Frontal cortex (tissue), 4 donors: Measurements from ENCODE around the gene IGF2R. TPM values are rescaled to one million over a fixed set of nuclear protein-coding genes. Genes with fewer than 3 reads are reported as not detected.
A peak's percentile ranks its signal among the peaks of the same experiment; 100 is the strongest.
"Not testable (repeated sequence)": the region's sequence is repeated elsewhere in the genome, so short reads cannot be mapped to it uniquely, and the experiment has no call there.

Experiments
- DNase-seq, 2 donors: peaks; one replicate each; pipeline ENCODE4 v3.0.0; 2012; ENCODE audit warnings: low spot score in 2 of 2
- FAIRE-seq: peaks from 2 replicates; lab custom pipeline; 2012; peaks lifted over from hg19 to GRCh38; lab: Jason Lieb, UNC
- total RNA-seq: library from RNA; depleted of rRNA; stranded (reverse); fragments of >200 nt; gene quantifications from one replicate; pipeline ENCODE4 v1.2.3, GENCODE V29; 2014
- donor health status: control.
- donor health status: control.
- donor health status: control.

IGF2R gene
- total RNA-seq, 1 donor from 2014 or later = 20.8 TPM

- DNase-seq = no peak
- no peak for FAIRE-seq
Measured at GRCh38 chr6:160085713-160086505, 117.0 kb downstream of the IGF2R start.

DNA sequence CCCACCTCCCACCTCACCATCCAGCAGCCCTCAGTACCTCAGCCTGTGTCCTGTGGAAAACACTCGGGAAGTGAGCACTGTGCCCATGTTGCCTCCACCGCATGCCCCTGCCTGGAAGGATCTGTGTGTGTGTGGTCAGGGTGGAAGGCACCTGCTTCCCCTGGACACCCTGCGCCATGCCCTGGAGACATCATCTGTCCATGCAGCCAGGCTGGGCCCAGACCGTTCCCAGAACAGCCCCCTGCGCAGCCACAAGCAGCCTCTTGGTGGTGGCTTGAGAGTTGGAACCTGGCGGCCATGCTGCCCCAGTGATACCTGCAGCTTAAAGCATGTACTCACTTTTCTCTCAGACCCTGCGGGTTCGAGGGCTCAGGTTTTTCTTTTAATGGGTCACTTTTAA is 117.9 kb downstream of the IGF2R start:
- FAIRE-seq (no peak), DNase-seq (no peak)

DNA sequence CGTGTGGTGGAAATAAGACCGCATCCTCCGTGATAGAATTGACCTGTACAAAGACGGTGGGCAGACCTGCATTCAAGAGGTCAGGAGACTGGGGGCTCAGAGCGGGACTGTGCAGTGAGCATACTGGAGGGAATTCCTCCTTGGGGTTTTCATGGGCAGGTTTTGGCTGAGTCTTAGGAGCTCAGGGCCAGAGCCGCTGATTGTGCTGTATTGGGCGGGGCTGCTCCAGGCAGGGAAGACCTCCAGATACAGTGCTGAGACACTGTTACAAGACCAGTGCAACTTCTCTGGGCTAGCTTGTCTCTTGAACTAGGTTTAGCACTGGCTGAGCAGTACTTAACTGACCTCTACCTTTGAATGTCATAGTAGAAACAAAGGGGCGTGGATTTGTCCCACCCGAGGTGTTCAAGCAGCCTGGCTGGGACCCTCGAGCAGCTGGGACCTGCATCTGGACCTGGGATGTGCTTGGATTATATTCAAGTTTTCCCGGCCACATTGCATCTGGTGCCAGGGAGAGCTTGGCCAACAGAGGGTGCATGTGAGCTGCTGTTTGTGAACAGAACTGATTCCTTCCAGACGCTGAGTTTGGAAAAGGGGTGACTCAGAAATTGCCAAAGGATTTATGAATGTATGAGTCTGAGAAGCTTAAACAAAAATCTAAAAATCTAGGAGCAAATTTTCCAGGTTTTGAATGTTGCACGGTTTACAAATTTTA is 119.3 kb downstream of the IGF2R start:
- peak; percentile 15 for FAIRE-seq
- peak; percentile 59 to 83 for DNase-seq

DNA sequence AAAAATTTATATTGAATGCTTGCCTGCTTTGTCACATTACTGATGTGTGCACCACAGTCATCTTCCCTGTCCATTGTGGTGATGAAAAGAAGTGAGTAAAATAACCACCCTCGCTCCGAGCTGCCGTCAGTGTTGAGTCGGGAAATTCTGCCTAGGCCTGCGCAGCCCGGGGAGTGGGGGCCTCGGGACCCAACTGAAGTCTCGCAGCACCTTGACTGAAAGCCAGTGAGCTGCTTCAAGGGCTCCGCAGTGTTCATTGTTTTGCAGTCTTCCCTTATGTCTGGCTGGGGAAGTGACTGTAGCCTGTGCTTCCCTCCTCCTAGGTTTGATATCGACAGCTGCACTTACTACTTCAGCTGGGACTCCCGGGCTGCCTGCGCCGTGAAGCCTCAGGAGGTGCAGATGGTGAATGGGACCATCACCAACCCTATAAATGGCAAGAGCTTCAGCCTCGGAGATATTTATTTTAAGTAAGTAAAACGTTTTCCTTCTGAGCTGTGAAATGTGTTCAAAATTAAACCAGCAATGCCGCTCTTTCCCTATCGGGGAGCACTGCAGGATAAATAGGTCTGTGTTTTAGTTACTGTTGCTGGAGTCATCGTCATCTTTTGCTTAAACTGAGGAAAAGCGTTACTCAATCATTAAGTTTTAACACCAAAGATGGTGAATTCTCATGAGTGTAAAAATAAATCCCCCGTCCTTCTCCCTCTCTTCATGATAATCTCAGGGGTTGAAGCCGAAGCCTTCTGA is 120.1 kb downstream of the IGF2R start:
- FAIRE-seq (no peak), DNase-seq (peak in 1 of 2 donors; percentile 44)

- no peak for DNase-seq
- FAIRE-seq = no peak
Measured at GRCh38 chr6:160089534-160089897, 120.6 kb downstream of the IGF2R start.

DNA sequence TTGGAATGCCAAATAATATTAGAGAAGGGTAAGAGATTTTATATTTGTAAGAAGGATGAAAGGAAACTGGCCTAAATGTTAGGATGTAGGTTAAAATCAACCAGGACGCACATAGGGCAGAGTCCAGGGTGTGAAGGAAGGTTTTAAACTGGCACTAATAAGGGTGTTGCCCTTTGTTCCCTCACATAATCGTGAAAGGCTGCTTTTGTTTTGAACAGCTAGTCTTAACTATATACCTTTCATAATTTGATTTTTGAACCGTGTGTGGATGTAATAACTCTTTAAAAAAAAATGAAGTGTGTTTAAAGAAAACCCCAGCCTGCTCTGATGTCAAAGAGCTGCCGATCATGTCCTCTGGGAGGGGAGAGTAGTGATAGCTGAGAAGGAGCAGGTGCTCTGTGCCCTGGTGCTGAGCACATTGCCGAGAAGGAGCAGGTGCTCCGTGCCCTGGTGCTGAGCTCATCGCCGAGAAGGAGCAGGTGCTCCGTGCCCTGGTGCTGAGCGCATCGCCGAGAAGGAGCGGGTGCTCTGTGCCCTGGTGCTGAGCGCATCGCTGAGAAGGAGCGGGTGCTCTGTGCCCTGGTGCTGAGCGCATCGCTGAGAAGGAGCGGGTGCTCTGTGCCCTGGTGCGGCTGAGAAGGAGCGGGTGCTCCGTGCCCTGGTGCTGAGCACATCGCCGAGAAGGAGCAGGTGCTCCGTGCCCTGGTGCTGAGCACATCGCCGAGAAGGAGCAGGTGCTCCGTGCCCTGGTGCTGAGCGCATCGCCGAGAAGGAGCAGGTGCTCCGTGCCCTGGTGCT is 121.8 kb downstream of the IGF2R start:
- not testable (repeated sequence) for FAIRE-seq

DNA sequence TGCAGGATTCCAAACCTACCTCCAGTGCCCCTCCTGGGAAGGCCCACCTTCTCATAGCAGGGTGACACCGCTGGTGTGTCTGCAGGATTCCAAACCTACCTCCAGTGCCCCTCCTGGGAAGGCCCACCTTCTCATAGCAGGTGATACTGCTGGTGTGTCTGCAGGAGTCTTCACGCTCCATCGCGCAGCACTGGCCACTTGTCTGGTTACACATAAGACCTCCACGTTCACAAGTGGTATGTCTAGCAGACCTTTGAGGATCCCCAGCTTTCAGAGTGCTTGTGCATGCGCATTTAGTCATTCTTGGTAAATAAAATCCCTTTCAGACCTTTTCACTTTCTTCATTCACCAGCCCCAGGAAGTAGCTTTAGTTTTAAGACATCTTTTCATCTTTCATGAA is 123.3 kb downstream of the IGF2R start:
- not testable (repeated sequence) for FAIRE-seq, DNase-seq

More for the DNA sequence above, 121.8 kb downstream of the IGF2R start:
- DNase-seq = not testable (repeated sequence)

- DNase-seq = no peak
- no peak for FAIRE-seq
Measured at GRCh38 chr6:160092602-160093001, 123.7 kb downstream of the IGF2R start.

DNA sequence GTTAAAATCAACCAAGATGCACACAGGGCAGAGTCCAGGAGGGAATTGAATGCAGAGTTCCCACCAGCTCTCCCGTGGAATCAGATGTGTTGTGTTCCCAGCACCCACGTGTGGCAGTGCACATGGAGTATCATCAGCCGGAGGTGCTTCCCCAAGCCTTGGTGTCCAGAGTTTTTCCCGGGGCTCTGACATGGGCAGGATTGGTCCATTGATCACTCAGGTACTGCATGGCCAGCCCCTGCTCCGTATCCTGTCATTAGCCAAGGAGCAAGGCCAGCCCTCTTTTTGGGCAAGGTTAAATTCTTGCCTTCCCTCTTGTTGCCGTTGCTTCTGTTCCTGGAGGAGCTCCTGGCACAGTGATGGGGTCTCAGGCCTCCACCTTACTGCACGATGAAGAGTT is 124.2 kb downstream of the IGF2R start:
- no peak for FAIRE-seq
- no peak for DNase-seq

- DNase-seq = no peak
- no peak for FAIRE-seq
Measured at GRCh38 chr6:160093946-160094345, 125.1 kb downstream of the IGF2R start.

DNA sequence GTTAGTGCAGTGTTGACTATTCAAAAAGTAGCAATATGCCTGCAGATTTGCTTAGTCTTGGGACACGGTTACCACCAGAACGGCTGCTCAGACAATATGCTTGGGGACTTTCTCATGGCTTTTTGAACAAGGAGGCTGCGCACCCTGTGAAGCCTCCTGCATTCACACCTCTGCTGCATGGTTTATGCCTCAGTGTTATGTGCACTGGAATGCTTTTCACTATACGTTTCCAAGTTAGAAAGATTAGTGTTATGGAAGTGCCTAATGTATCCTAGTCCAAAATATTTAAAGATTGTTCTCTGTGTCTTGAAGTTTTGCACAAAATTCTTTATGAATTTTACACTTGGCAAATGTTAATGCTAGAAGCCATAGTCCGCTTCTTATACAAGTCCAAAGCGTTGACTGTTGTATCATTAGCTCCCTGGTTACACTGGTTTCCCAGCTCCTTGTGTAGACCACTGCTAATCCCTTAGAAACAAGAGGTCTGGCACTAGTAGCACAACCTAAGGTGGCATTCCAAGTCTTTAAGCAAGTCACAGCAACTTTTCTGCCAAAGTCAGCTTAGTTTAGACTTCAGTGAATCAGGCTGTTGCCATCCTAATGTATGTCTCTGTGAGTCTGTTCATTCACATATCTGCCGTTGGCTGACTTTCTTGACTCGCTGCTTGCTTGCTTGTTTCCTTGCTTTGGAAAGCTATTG is 126.4 kb downstream of the IGF2R start:
- FAIRE-seq (no peak), DNase-seq (no peak)

DNA sequence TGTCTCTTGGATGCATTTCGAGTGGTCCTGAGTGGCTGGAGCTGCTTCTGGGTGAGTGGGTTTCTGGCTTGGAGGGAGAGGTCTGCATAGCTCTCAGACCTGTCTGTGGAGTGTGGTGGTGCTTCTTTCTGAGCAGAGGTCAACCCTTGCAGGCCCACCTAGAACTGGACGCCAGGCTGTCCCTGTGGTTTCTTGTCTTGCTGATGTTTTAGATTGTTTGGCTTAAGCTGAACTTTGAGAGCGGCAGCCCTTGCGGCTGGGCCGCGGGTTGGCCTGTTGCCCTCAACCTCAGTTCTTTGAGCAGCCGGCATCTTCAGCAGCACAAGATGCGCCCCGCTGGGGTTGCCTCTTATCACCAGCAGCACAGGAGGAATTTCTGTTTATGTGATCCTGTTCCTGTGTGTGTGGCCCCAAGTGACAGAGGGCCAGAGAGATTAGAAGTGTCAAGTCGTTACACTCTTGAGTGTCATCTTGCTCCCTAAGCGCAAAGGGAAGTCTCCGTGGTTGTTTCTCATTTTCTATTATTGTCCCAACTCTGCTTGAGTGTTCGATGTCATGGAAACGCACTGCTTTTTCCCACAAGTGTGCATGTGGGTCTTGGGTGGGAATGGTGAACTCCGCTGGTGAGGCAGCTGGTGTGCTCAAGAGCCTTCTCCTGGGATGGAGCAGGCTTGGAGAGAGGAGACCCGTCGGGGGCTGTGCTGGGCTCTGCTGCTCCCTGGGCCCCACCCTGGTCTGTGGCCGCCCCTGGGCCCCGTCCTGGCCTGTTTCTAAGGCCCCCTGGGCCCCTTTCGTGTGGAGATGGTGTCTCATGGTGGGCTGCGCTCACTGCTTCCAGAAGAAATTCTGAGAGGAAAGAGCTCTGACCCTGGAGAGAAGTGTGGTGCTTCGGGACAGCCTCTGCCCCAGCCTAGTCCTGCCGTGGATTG is 132.7 kb downstream of the IGF2R start:
- DNase-seq (no peak), FAIRE-seq (no peak)

DNA sequence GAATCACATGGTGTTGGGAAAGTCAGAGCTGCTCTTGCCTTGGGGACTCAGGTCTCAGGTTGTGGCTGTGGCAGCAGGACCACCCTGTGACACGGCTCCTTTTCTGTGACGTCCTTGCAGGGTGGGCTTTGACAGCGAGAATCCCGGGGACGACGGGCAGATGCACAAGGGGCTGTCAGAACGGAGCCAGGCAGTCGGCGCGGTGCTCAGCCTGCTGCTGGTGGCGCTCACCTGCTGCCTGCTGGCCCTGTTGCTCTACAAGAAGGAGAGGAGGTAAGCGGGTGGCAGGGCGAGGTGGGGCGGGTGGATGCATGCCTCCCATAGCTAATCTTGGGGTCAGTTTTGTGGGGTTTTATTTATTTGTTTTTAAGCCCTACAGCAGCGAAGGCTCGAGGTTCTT is 133.5 kb downstream of the IGF2R start:
- DNase-seq (no peak), FAIRE-seq (no peak)

- FAIRE-seq (no peak), DNase-seq (no peak)
Measured at GRCh38 chr6:160102956-160103824, 134.3 kb downstream of the IGF2R start.

GRCh38 chr6:160103825-160104100 is 134.9 kb downstream of the IGF2R start:
- FAIRE-seq = no peak
- no peak for DNase-seq

DNA sequence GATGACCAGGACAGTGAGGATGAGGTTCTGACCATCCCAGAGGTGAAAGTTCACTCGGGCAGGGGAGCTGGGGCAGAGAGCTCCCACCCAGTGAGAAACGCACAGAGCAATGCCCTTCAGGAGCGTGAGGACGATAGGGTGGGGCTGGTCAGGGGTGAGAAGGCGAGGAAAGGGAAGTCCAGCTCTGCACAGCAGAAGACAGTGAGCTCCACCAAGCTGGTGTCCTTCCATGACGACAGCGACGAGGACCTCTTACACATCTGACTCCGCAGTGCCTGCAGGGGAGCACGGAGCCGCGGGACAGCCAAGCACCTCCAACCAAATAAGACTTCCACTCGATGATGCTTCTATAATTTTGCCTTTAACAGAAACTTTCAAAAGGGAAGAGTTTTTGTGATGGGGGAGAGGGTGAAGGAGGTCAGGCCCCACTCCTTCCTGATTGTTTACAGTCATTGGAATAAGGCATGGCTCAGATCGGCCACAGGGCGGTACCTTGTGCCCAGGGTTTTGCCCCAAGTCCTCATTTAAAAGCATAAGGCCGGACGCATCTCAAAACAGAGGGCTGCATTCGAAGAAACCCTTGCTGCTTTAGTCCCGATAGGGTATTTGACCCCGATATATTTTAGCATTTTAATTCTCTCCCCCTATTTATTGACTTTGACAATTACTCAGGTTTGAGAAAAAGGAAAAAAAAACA is 136.1 kb downstream of the IGF2R start:
- DNase-seq (no peak), FAIRE-seq (no peak)

DNA sequence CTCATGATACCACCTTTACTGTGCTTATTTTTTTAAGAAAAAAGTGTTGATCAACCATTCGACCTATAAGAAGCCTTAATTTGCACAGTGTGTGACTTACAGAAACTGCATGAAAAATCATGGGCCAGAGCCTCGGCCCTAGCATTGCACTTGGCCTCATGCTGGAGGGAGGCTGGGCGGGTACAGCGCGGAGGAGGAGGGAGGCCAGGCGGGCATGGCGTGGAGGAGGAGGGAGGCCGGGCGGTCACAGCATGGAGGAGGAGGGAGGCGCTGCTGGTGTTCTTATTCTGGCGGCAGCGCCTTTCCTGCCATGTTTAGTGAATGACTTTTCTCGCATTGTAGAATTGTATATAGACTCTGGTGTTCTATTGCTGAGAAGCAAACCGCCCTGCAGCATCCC is 137.1 kb downstream of the IGF2R start:
- no peak for FAIRE-seq
- DNase-seq = no peak
